Osteoblast (primary cell): ENCODE data around the gene KRT86. TPM values are rescaled to one million over a fixed set of nuclear protein-coding genes. Genes with fewer than 3 reads are reported as not detected.

Source experiments
- DNase-seq: peaks from one replicate; pipeline ENCODE4 v3.0.0; 2011; ENCODE audit warnings: low spot score, mixed read lengths; ENCODE audit not compliant: insufficient read length; ENCODE audit errors: missing footprints
- H2AFZ ChIP-seq: 2 replicates; pipeline ENCODE4 v1.6.0; 2011; ENCODE audit warnings: mild to moderate bottlenecking, low read length
- H3K27ac ChIP-seq: 2 replicates; pipeline ENCODE4 v1.5.1; 2011; ENCODE audit warnings: mild to moderate bottlenecking, low read depth, low read length, moderate library complexity
- H3K27me3 ChIP-seq: 2 replicates; pipeline ENCODE4 v1.6.0; 2012; ENCODE audit warnings: mild to moderate bottlenecking, control low read depth, inconsistent platforms, low read length, moderate library complexity; ENCODE audit not compliant: insufficient read depth
- H3K36me3 ChIP-seq: 2 replicates; pipeline ENCODE4 v1.5.1; 2011; ENCODE audit warnings: mild to moderate bottlenecking, low read length, control low read depth, moderate library complexity; ENCODE audit not compliant: insufficient read depth
- H3K4me1 ChIP-seq: 2 replicates; pipeline ENCODE4 v1.5.1; 2011; ENCODE audit warnings: mild to moderate bottlenecking, low read length, control low read depth, moderate library complexity; ENCODE audit not compliant: insufficient read depth
- H3K4me2 ChIP-seq: 2 replicates; pipeline ENCODE4 v1.6.0; 2011; ENCODE audit warnings: mild to moderate bottlenecking, low read length; ENCODE audit not compliant: insufficient read depth
- H3K4me3 ChIP-seq: fragments of 200-600 bp; sonication (generic); 3 replicates; pipeline ENCODE4 v1.5.1; 2012; ENCODE audit warnings: mild to moderate bottlenecking, low read length, inconsistent platforms; ENCODE audit not compliant: insufficient read depth
- H3K79me2 ChIP-seq: 2 replicates; pipeline ENCODE4 v1.6.0; 2012; ENCODE audit warnings: mild to moderate bottlenecking, low read length, control low read depth, inconsistent platforms; ENCODE audit not compliant: insufficient read depth
- H3K9me3 ChIP-seq: 2 replicates; pipeline ENCODE4 v1.5.1; 2011; ENCODE audit warnings: low read depth, low read length, control low read depth
- H4K20me1 ChIP-seq: 2 replicates; pipeline ENCODE4 v1.6.0; 2012; ENCODE audit warnings: mild to moderate bottlenecking, low read length, control low read depth; ENCODE audit not compliant: insufficient read depth
- total RNA-seq: library from RNA; depleted of rRNA; stranded (reverse); fragments of >200 nt; gene quantifications from 2 replicates; pipeline ENCODE4 v1.2.3, GENCODE V29; 2012
- TF ChIP-seq, protein P1 (sequence below): IDR thresholded peaks from 2 replicates; pipeline ENCODE4 v1.5.1; 2011; ENCODE audit warnings: mild to moderate bottlenecking, low read depth, low read length, moderate library complexity; ENCODE audit errors: extremely low read depth

KRT86 gene
- total RNA-seq, 1 donor, result 0.36 TPM

DNA sequence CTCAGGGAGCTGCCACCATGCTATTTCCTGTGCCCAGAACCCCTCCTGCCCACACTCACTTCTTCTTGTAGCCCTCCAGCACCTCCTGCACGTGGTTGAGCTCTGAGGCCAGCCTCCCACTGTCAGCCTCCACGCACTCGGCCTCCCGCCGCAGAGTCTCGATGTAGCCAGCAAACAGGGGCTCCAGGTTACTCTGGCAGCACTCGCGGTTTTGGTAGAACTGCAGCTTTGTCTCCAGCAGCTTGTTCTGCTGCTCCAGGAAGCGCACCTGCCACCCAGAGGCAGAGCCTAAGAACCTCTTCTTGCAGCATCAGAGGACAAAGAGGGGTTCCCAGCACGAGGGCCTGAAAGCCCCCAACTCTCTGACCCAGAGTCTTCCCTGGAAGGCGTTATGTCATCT is 44.7 kb downstream of the KRT86 start:
- DNase-seq, result no peak
- Histone ChIP-seq H3K27me3 (peaks cover 42% of the 10 kb centered on the region), H3K9me3 (no peaks in the 10 kb centered on the region), H3K36me3 (no peaks in the 10 kb centered on the region), H4K20me1 (no peaks in the 10 kb centered on the region), H3K27ac (no peak overlapping the region), H3K4me1 (no peaks in the 10 kb centered on the region), H3K79me2 (no peaks in the 10 kb centered on the region), H3K4me2 (no peak overlapping the region), H3K4me3 (no peak overlapping the region), H2AFZ (no peak overlapping the region)
- TF ChIP-seq, protein P1, sequence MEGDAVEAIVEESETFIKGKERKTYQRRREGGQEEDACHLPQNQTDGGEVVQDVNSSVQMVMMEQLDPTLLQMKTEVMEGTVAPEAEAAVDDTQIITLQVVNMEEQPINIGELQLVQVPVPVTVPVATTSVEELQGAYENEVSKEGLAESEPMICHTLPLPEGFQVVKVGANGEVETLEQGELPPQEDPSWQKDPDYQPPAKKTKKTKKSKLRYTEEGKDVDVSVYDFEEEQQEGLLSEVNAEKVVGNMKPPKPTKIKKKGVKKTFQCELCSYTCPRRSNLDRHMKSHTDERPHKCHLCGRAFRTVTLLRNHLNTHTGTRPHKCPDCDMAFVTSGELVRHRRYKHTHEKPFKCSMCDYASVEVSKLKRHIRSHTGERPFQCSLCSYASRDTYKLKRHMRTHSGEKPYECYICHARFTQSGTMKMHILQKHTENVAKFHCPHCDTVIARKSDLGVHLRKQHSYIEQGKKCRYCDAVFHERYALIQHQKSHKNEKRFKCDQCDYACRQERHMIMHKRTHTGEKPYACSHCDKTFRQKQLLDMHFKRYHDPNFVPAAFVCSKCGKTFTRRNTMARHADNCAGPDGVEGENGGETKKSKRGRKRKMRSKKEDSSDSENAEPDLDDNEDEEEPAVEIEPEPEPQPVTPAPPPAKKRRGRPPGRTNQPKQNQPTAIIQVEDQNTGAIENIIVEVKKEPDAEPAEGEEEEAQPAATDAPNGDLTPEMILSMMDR, result no peak

DNA sequence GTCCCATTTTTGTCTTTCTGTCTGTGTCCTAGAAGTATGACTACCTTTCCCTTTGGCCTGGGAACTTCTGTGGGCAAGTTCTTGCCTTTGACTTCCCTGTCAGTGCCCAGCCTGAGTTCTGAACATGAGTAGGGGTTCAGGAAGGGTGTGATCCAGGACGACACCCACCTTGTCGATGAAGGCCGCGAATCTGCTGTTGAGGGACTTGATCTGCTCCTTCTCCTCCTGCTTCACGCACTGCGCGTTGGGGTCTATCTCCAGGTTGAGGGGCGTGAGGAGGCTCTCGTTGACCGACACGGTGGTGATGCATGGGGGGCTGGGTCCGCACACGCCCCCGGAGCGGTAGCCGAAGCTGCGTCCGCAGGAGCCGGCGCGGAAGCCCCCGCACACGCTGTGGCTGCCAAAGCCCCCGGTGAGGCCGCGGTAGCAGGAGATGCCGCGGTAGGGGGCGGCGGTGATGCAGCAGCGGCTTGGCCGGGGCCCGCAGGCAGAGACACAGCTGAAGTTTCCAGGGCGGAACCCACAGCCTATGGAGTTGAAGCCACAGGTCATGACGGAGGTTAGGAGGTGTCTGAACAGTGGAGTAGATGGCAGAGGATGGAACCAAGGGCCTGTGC is 46.4 kb downstream of the KRT86 start, which contains the start of gene KRT83:
Gene KRT83 (minus strand): TSS at position 615 of the 617 bp plus-strand sequence. CDS start 63 bp downstream, at position 552.
- H3K36me3 ChIP-seq, result no peaks in the 10 kb centered on the region
- H3K79me2 ChIP-seq, result no peaks in the 10 kb centered on the region
- H3K4me1 ChIP-seq, result no peaks in the 10 kb centered on the region
- no peak within 1 kb of the TSS for H2AFZ ChIP-seq
- H3K4me2 ChIP-seq, result no peak within 1 kb of the TSS
- H4K20me1 ChIP-seq, result no peaks in the 10 kb centered on the region
- H3K9me3 ChIP-seq, result no peaks in the 10 kb centered on the region
- TF ChIP-seq, protein P1, result no peak
- peak; percentile 61 for DNase-seq
- H3K27ac ChIP-seq, result no peak within 1 kb of the TSS
- H3K27me3 ChIP-seq, result peaks cover 41% of the 10 kb centered on the region
- no peak within 1 kb of the TSS for H3K4me3 ChIP-seq

DNA sequence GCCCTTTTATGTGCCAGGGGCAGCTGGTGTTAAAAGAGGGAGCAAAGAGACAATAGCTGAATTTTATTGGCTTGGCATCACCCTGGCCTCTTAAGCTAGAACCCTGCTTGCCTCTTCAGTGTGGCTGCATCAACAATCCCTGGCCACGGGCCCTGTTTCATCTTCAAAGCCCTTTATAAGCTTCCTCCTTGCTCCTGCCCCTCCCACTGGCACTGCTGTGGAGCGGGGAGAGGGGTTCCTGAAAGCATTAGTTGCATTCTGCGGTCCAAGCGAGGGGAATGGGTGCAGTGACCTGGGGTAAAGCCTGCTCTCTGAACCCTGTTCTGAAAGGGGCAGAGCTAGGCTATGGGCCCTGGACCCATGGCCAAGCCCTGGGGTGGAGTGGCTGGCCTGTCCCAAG is 47.0 kb downstream of the KRT86 start:
- Histone ChIP-seq H3K27ac (no peak overlapping the region), H4K20me1 (no peaks in the 10 kb centered on the region), H2AFZ (no peak overlapping the region), H3K4me1 (no peaks in the 10 kb centered on the region), H3K27me3 (peaks cover 41% of the 10 kb centered on the region), H3K79me2 (no peaks in the 10 kb centered on the region), H3K4me3 (no peak overlapping the region), H3K9me3 (no peaks in the 10 kb centered on the region), H3K4me2 (no peak overlapping the region), H3K36me3 (no peaks in the 10 kb centered on the region)
- no peak for DNase-seq
- TF ChIP-seq, protein P1, result no peak

DNA sequence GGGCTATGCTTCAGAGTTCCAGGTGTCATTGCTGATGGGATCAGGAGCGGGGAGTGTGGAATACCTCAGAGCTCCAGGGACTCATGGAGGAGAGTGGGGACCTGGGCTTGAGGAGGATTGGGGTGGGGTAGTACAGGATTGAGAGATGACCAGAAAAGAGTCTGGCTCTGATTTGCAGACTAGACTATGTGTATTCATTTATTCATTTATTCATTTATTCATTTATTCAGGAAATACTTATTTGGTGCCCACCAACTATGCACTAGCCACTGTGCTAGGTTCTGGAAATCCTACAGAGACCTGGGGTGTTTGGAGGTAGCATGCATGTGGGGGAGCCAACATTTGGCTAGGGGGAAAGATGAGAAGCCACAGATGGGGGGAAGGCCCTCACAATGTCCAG is 47.6 kb downstream of the KRT86 start:
- H3K9me3 ChIP-seq, result no peaks in the 10 kb centered on the region
- peak; percentile 15 for DNase-seq
- H3K36me3 ChIP-seq, result no peaks in the 10 kb centered on the region
- H3K4me2 ChIP-seq, result no peak overlapping the region
- no peak overlapping the region for H3K27ac ChIP-seq
- H3K4me3 ChIP-seq, result no peak overlapping the region
- TF ChIP-seq, protein P1, result no peak
- no peaks in the 10 kb centered on the region for H4K20me1 ChIP-seq
- H3K27me3 ChIP-seq, result peaks cover 41% of the 10 kb centered on the region
- H2AFZ ChIP-seq, result no peak overlapping the region
- H3K79me2 ChIP-seq, result no peaks in the 10 kb centered on the region
- H3K4me1 ChIP-seq, result no peaks in the 10 kb centered on the region
